Left kidney (tissue), 2 donors: ENCODE results near the gene SLC11A1. TPM values are rescaled to one million over a fixed set of nuclear protein-coding genes. Genes with fewer than 3 reads are reported as not detected.

Experiments
- DNase-seq: peaks from one replicate; pipeline ENCODE4 v3.0.0-alpha.2; 2013
- polyA plus RNA-seq: library from polyadenylated mRNA; unstranded; fragments of 120-200 nt; gene quantifications from one replicate; pipeline ENCODE4 v1.2.1, GENCODE V29; 2013; ENCODE audit not compliant: insufficient read length

The SLC11A1 gene
- polyA plus RNA-seq, 1 donor = 0.58 TPM

DNA sequence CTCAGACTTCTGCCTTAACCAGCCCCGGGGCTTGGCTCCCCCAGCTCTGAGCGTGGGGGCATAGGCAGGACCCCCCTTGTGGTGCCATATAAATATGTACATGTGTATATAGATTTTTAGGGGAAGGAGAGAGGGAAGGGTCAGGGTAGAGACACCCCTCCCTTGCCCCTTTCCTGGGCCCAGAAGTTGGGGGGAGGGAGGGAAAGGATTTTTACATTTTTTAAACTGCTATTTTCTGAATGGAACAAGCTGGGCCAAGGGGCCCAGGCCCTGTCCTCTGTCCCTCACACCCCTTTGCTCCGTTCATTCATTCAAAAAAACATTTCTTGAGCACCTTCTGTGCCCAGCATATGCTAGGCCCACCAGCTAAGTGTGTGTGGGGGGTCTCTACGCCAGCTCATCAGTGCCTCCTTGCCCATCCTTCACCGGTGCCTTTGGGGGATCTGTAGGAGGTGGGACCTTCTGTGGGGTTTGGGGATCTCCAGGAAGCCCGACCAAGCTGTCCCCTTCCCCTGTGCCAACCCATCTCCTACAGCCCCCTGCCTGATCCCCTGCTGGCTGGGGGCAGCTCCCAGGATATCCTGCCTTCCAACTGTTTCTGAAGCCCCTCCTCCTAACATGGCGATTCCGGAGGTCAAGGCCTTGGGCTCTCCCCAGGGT is 23.1 kb downstream of the SLC11A1 start:
- DNase-seq = no peak

DNA sequence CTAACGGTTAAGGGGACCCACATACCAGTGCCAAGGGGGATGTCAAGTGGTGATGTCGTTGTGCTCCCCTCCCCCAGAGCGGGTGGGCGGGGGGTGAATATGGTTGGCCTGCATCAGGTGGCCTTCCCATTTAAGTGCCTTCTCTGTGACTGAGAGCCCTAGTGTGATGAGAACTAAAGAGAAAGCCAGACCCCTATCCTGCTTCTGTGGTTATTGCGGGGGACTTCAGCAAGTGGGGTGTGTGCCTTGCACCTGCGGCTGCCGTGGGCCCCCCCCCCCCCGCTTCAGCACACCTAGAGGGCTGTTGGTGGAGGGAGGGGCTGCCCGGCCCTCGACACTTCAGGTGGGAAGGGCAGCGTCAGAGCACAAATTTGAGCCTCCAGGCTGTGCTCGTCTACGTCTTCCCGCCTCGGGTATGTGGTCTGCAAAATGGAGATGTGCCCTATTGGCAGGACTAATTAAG is 23.7 kb downstream of the SLC11A1 start:
- no peak for DNase-seq

DNA sequence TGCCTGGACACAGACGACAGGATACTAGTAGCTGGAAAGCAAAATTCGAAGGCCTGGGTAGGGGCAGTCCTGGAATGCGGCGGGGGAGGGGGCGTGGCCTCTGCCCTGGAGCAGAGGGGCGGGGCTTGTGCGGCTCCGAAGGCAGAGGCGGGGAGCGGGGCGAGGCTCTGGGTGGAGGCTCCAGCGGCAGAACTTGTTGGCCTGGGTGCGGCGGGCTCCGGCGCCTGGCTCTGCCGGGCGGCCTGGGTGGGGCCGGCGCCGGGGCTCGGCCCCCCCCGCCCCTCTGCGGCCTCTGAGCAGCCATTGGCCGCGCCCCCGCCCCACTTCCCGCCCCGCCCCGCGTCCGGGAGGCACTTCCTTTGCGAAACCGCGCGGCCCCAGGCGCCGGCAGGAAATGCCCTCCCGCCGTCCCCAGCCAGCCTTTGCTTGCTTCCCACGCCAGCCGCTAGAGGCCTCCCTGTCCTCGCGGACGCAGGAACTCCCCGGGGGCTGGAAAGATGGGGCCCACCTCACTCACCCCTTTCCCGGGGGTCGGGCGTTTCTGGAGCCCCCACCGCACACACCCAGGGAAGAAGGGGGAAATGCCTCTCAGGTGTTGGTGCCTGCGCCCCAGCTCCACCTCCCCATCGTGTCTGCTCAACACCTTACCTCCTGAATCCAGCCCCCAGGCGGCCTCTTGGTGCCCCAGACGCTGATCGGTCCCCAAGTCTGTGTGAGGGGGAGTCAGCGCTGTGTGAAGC is 24.3 kb downstream of the SLC11A1 start:
- DNase-seq = peak; percentile 92

DNA sequence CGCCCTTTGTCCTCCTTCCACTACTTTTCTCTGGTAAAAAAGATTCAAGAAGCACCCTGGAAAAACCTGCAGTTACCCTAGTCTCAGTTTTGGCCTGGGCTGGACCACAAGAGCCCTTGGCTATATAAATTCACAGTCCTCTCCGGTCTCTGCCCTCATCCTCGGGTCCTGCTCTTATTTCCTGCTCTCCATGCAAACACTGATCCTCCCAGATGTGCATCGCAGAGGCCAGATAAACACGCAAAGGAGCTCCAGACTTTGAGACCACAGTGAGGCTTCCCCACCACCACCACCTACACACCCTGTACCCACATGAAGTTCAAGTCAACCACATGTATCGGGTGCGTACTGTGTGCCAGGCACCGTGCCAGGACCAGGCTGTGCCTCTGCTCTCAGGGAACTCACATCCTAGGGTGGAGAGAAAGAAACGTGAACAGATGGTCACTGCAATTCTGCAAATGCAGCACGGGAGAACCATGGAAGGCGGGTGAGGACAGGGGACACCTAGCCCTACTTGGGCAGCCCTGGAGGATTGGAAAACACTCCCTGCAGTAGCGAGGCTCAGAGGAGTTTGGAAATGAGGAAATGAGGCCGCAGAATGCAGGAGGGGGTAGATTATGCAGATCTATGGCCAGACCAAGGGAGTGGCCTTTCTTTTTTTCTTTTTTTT is 25.0 kb downstream of the SLC11A1 start:
- peak; percentile 47 for DNase-seq

DNA sequence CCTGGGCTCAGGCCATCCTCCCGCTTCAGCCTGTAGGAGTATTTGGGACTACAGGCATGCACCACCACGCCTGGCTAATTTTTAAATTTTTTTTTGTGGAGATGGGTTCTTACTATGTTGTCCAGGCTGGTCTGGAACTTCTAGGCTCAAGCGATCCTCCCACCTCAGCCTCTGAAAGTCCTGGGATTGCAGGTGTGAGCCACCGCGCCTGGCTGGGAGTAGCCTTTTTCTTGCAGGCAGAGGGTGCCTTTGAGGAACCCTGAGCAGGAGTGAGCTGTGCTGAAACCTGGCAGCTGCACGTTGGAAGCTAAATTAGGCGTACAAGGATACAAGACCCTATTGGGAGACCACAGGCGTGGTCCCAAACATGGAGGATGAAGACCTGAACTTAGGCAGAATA is 25.6 kb downstream of the SLC11A1 start:
- no peak for DNase-seq

DNA sequence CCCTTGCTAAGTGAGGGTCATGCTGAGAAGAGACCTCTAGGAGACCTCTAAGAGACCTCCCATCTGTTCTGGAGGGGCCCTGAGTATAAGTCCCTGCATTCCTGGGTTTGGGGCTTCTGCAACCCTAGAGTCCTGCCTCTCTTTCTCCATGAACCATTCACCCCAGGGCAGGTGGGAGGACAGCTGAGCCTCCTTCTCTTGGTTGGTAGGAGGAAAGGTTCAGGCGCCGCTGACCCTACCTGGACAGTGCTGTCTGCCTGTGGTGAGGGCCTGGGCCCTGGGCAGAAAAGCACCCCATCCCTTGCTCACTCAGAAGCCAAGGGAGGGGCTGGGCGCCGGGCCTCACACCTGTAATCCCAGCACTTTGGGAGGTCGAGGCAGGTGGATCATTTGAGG is 36.2 kb downstream of the SLC11A1 start:
- no peak for DNase-seq

DNA sequence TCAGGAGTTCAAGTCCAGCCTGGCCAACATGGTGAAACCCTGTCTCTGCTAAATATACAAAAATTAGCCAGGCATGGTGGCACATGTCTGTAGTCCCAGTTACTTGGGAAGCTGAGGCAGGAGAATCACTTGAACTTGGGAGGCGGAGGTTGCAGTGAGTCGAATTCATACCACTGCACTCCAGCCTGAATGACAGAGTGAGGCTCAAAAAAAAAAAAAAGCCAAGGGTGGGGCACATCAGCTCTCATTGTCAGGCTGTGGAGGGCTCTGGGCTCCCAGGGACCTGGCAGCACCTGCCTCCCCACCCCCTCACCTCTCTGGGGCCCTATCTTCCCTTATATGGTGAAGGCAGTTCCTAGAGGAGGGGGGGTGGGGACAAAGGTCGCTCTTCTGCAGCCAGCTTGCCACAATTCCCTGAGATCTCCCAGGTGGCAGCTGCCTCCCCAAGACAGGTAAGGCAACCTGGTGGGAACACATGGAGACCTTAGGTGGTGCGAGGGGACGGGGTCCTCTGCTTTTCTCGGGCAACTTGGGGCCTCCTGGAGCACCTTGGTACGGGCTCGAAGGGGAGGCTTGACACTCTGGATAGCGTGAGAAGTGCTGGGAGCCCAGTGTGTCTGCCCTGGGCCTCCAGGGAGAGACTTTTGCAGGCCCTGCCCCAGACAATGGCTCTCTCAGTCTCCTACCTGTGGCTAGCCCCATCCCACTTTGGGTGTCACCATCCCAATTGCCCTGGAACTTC is 36.8 kb downstream of the SLC11A1 start, which contains the start of gene VIL1:
Gene VIL1 (plus strand): TSS at position 407 of the 742 bp plus-strand sequence. CDS start 4,656 bp downstream, outside the sequence.
- no peak for DNase-seq

DNA sequence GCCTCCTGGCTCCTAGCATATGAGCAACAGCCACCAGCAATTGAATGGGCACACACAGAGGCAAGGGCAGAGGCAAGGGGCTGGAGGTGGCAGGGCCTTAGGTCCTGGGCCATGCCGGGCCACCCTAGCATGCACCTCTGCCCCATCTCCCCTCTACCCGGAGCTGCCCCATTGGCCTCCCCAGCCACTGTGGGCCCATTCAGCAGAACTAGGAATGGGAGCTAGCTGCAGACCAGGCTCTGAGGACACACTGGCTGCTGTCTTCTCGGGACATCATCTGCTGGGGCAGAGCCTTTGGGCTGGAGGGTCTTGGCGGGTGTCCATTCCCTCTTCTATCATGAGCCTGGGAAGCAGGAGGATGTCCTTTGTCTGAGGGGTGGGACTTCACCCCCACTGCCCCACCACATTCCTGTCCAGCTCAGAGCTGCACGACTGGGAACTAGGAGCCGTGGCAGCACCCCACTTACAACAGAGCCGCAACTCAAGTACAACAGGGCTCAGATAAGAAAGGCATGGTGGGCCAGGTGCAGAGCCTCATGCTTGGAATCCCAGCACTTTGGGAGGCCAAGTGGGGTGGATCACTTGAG is 37.6 kb downstream of the SLC11A1 start:
- DNase-seq = no peak

DNA sequence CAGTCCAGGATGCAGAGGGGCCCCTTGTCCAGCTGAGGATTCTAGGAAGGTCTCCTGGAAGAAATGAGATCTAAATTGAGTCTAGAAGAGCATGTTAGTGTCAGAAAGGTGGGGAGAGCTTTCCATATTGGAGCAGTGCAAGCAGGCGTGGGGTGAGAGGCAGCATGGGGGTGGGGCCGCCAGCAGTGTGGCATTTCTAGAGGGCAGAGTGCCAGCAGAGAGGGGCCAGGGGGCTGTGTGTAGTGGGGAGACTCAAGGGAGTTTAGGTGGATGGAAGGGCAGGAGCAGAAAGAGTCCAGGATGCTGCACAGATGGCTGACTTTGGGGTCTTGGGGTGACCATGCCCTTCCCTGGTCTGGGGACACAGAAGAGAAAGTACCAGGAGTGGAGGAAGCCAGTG is 39.0 kb downstream of the SLC11A1 start:
- DNase-seq = no peak

DNA sequence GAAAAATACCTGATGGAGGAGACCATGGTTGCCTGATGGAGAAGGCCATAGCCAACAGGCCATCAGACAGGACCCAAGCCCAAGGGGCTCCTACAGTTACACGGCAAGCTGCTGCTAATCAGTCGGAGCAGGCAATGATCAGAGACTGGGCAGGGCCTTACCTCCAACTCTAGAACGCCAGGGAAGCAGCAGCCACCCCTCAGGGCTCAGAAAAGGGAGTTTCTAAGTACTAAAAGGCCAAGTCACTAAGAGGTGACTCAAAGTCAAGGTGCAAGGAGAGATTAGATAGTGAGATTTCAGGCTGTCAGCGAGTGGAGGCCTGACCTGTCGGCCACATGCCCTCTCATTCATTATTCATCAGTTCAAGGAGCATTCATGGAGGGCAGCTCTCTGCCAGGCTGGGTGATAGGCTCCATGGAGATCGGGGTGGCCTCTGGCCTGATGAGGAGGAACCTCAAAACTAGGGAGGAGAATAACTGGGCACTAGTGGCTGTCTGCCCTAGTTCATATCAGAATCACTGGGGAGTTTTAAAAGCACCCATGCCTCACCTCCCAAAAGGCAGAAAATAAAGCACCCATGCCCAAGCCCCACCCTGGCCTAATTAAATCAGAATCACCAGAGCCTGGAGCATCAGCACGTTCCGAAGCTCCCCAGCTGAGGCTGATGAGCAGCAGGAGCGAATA is 40.5 kb downstream of the SLC11A1 start:
- no peak for DNase-seq

DNA sequence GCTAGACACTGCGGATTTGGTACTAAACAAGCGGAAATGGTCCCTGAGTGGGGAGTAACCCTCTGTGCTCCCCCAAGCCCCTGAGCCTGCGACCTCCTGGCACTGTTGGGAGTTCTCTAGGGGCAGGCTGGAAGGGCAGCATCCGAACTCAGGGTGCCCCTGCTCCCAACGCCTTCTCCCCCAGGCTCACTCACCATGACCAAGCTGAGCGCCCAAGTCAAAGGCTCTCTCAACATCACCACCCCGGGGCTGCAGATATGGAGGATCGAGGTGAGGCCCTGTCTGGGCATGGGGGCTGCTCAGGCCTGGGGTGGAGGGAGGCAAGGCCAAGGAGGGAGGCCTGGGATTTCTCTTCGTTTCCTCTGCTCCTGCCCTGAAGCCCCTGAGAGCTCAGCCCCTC is 41.5 kb downstream of the SLC11A1 start:
- DNase-seq = no peak

DNA sequence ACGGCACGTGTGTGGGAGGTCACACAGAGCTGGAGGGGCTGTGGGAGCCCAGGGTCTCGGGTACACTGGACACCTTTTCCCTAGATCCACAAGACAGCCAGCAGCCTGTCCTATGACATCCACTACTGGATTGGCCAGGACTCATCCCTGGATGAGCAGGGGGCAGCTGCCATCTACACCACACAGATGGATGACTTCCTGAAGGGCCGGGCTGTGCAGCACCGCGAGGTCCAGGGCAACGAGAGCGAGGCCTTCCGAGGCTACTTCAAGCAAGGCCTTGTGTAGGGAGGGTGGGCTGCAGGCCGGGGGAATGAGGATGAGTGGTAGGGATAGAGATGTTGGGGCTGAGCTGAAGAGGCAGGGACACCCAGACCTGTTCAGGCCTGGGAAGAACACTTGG is 43.5 kb downstream of the SLC11A1 start:
- no peak for DNase-seq

DNA sequence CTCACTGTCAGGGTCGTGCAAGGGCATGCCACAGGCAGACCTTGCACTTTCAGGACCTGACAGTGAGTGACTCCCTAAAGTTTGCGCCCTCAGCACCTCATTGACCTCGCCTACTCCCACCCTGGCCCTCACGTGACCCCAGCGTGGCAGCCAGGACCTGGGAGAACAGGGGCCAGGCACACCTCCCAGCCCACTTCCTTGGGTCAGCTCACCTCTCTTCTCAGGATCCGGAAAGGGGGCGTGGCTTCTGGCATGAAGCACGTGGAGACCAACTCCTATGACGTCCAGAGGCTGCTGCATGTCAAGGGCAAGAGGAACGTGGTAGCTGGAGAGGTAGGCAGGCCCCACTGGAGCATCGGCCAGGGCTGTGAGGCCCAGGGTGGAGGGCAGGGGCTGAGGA is 45.7 kb downstream of the SLC11A1 start:
- no peak for DNase-seq

DNA sequence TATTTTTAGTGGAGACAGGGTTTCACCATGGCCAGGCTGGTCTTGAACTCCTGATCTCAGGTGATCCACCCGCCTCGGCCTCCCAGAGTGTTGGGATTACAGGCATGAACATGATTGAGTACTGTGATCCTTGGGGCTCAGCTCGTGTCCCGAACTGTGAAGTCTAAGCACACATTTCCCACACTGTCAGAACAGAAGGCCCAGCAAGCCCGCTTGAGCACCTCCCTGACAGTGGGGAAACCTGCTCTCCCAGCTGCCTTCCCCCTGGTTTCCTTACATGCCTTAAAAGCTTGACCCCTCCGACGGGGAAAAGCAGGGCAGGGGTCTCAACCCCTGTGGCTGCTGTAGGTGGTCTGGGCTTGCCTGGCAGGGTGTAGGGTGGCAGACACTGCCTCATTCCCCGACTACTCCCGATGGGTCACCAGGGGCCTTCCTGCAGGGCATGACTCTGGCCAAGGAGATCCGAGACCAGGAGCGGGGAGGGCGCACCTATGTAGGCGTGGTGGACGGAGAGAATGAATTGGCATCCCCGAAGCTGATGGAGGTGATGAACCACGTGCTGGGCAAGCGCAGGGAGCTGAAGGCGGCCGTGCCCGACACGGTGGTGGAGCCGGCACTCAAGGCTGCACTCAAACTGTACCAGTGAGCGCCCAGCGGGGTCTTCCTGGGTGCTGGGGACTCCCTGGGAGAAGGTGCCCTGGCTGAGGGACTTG is 46.9 kb downstream of the SLC11A1 start:
- DNase-seq = no peak

DNA sequence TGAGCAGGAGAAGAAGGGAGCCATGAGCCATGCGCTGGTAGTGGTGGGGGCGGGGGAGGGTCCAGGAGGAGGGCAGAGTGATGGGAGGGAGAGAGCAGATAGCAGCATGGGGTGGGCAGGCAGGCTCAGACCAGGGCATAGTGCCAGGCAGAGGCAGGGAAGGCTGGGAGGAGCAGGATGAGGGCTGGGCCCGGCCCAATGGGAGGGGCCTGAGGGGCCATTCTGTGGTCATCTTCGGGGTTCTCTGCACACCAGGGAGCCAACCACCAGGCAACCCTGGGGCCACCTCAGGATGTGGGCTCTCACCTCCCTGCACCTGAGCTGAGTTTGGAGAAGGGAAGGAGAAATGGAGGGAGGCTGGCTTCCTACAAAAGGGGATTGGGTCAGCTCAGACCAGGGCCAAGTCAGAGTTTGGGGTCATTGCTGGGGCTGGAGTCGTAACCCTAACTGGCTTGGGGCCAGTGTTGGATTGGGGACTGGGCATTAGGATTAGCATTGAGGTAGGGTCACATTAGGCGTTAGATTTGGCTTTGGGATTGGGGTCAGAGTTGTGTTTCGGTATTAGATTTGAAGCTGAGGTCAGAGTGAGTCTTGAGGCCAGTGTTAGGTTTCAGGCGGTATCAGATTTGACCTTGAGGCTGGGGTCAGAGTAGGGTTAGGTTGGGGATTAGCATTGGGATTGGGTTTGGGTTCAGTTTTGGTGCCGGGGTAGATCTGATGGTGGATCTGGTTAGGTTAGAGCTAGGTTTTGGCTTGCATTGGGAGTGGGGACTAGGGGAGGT is 48.0 kb downstream of the SLC11A1 start:
- no peak for DNase-seq

DNA sequence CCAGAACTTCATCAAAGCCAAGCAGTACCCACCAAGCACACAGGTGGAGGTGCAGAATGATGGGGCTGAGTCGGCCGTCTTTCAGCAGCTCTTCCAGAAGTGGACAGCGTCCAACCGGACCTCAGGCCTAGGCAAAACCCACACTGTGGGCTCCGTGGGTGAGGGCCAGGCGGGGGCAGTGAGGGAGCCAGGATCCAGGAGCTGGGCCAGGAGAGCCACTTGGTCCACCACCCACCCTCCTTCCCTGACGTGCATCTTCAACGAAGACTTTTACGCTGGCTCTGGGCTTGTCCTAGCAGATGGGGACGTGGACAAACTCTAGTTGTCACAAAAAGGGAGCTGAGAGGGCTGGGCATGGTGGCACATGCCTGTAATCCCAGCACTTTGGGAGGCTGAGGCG is 48.6 kb downstream of the SLC11A1 start:
- DNase-seq = no peak

DNA sequence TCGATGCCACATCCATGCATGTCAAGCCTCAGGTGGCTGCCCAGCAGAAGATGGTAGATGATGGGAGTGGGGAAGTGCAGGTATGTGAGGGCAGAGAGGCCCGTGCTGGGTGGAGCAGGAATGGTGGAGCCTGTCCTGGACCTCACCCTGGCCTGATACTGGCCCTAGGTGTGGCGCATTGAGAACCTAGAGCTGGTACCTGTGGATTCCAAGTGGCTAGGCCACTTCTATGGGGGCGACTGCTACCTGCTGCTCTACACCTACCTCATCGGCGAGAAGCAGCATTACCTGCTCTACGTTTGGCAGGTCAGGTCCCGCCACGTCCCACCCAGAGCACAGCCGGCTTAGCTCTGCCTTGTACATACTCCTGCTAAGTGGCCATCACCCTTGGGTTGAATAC is 49.8 kb downstream of the SLC11A1 start:
- DNase-seq = no peak

DNA sequence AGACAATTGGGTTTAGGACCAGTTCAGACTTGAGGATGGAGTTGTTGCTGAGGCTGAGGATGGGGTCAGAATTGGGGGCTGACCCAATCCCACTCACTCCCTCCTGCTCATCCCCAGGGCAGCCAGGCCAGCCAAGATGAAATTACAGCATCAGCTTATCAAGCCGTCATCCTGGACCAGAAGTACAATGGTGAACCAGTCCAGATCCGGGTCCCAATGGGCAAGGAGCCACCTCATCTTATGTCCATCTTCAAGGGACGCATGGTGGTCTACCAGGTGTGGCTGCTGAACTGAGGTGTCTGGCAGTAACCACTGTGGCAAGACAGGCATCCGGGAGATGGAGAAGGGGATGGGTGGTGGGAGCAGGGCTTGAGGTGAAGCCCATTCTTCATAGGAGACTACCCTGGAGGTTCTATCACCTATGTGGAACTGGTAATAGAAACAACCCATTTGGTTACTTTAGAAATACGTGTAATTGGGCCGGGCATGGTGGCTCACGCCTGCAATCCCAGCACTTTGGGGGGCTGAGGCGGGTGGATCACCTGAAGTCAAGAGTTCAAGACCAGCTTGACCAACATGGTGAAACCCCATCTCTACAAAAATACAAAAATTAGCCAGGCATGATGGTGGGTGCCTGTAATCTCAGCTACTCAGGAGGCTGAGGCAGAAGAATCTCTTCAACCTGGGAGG is 50.7 kb downstream of the SLC11A1 start:
- no peak for DNase-seq

DNA sequence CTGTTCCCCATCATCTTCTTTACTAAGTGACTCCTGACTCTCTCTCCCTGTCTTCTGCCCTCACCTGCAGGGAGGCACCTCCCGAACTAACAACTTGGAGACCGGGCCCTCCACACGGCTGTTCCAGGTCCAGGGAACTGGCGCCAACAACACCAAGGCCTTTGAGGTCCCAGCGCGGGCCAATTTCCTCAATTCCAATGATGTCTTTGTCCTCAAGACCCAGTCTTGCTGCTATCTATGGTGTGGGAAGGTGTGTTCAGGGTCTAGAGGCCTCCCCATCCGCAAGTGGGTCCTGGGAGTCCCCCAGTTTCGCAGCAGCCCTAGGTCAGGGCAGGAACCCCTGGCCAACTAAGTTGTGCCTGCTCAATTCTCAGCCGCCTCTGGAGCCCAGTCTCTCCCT is 52.4 kb downstream of the SLC11A1 start:
- DNase-seq = no peak
